HG03095 (cell line): ENCODE results near the gene SERPIND1.
"Not testable (repeated sequence)": the region's sequence is repeated elsewhere in the genome, so short reads cannot be mapped to it uniquely, and the experiment has no call there.

ENCODE experiments used
- ATAC-seq: cut with Tn5 transposase; IDR thresholded peaks from one replicate; pipeline ENCODE4 v1.9.1; 2021; ENCODE audit warnings: moderate library complexity; ENCODE audit not compliant: unreplicated experiment

SERPIND1 gene

GRCh38 chr22:20811171-20811570 is 37.3 kb downstream of the SERPIND1 start:
- ATAC-seq: no peak

- ATAC-seq: no peak
Measured at GRCh38 chr22:20811971-20812660, 38.2 kb downstream of the SERPIND1 start.

DNA sequence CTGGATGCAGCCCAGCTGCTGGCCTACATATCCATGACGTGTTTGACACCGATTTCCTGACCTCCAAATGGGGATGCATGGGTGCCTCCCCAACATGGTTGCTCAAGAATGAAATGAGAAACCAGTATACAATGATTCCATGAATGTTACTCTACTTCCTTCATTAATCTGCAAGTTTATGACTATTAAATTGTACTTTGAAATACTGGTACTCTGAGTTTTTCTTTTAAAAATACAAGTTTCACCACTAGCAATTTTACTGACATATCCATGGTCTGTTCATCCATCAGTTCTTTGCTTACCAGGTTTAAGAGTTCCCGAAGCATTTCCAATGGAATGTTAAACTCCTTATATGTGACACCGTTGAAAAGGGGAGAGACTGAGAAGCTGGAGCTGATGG is 39.1 kb downstream of the SERPIND1 start:
- ATAC-seq: no peak

DNA sequence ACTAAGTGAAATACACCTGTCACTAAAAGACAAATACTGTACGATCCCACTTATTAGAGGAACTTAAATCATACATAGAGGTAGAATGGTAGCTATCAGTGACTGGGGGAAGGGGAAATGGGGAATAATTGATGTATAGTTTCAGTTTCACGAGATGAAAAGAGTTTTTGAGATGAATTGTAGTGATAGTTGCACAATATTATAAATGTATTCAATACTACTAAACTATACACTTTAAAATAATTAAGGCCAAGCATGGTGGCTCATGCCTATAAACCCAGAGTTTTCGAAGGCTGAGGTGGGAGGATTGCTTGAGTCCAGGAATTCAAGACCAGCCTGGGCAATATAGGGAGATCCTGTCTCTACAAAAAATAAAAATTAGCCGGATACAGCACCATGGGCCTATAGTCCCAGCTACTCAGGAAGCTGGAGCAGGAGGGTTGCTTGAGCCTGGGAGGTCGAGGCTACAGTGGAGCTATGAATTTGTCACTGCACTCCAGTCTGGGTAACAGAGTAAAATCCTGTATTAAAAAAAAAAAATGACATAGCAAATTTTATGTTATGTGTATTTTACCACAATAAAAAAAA is 40.4 kb downstream of the SERPIND1 start:
- ATAC-seq: no peak

DNA sequence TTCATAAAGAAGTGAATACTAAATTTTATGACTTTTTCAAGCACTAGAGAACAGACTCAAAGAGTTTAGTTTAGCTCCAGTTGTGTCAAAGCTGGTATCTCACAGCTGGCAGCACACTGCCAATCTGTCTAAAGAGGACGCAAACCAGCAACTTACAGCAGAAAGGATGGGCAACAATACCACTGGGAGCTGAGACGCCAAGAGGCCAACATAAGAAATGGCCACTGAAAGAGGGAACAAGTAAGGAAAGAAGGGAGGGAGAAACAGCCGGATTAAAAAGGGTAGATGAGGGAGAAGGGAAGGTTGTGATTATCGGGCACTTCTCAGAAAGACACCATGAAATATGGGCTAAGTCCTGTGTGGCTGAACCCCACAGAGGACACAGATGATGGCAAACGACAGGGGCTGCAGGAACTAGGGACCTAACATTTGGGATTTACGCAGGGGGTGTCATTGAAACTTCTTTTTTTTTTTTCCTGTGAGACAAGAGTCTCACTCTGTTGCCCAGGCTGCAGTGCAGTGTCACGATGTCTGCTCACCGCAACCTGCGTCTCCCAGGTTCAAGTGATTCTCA is 41.7 kb downstream of the SERPIND1 start:
- no peak for ATAC-seq

GRCh38 chr22:20816559-20816958 is 42.6 kb downstream of the SERPIND1 start:
- no peak for ATAC-seq

- ATAC-seq: no peak
Measured at GRCh38 chr22:20818471-20818870, 44.6 kb downstream of the SERPIND1 start.

- no peak for ATAC-seq
Measured at GRCh38 chr22:20819471-20819870, 45.6 kb downstream of the SERPIND1 start.

GRCh38 chr22:20821717-20822239 is 47.9 kb downstream of the SERPIND1 start:
- not testable (repeated sequence) for ATAC-seq

- no peak for ATAC-seq
Measured at GRCh38 chr22:20822240-20822639, 48.3 kb downstream of the SERPIND1 start.

DNA sequence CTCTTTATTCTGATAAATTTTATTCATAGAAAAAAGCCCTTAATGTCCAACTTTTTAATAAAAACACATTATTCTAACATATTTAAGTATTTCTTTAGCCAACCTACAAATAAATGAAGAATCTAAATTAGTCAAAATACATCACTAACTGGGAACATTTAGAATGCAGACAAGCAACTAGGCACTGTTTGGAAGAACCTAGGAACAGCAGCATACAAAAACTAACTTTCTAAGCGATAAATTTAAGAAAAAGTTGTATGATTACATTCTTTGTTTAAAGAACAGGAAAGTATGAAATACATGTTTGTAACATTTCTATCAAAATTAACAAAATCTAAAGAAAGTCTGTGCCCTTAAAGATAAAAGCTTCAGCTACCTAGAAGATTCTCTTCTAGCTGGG is 49.4 kb downstream of the SERPIND1 start:
- ATAC-seq: no peak

DNA sequence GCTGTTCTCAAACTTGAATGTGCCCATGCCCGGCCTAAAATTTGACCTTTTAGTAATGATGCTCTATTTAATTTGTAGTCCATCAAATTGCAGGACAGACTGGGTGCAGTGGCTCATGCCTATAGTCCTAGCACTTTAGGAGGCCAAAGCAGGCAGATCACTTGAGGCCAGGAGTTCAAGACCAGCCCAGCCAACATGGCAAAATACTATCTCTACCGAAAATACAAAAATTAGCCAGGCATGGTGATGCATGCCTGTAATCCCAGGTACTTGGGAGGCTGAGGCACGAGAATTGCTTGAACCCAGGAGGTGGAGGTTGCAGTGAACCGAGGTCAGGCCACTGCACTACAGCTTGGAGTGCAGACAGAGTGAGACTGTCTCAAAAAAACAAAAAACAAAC is 51.3 kb downstream of the SERPIND1 start:
- ATAC-seq: not testable (repeated sequence)

- no peak for ATAC-seq
Measured at GRCh38 chr22:20825624-20826023, 51.7 kb downstream of the SERPIND1 start.

DNA sequence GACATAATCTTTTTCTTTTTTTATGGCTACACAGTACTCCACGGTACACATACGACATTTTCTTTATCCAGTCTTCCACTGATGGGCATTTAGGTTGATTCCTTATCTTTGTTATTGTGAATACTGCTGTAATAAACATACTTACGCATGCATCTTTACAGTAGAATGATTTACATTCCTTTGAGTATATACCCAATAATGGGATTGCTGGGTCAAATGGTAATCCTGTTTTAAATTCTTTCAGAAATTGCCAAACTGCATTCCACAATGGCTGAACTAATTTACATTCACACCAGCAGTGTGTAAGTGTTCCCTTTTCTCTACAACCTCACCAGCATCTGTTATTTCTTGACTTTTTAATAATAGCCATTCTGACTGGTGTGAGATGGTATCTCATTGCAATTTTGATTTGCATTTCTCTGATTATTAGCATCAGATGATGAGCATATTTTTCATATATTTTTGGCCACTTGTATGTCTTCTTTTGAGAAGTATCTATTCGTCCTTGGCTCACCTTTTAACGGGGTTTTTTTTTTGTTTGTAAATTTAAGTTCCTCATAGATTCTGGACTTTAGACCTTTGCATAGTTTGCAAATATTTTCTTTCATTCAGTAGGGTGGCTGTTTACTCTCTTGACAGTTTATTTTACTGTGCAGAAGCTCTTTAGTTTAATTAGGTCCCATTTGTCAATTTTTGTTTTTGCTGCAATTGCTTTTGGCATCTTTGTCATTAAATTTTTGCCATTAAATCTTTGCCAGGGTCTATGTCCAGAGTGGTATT is 52.6 kb downstream of the SERPIND1 start:
- not testable (repeated sequence) for ATAC-seq

- ATAC-seq: no peak
Measured at GRCh38 chr22:20829491-20830134, 55.7 kb downstream of the SERPIND1 start.

DNA sequence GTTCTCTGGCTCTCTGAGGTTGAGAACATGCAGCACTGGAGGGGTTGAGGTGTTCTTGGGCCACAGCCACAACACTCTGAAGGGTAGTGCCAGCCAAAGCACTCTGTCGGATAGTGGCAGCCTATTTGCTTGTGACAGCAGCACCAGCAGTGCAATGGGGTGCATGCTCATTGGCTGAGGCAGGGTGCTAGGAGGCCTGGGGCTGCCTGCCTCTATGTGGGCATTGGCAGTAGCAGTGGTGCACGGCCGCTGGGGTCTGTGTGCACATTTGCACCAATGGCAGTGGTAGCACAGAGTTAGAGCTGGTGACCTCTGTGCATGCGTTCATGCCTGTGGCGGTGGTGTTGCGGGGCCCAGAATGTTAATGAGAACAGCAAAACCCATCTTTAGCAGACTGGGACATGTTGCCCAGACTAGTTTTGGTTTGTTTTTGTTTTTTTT is 59.3 kb downstream of the SERPIND1 start:
- no peak for ATAC-seq

DNA sequence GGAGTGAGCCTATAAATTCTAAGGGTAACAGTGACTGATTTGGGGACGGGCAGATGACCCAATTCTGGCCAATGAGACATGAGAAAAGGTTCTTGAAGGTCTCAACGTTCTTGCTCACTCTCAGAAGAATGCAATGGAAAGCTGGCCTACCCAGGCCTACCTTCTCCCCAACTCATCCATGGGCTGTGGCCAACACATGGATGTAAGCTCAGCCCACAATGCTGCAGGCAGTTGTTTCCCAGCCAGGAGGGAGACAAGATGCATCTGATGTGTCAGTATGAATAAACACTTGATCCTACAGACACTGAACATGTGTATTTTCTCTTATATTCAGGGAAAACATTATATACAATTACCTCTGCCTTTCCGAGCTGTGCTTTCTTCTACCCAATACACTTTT is 60.3 kb downstream of the SERPIND1 start:
- ATAC-seq: no peak

- no peak for ATAC-seq
Measured at GRCh38 chr22:20834725-20835124, 60.8 kb downstream of the SERPIND1 start.
